ENCODE results near the gene NBEA. TPM values are rescaled to one million over a fixed set of nuclear protein-coding genes. Genes with fewer than 3 reads are reported as not detected.
A peak's percentile ranks its signal among the peaks of the same experiment; 100 is the strongest.

Gene NBEA
- total and polyA plus RNA-seq, 3 experiments from 2014 or later: 0.14 to 0.24 (median 0.20) TPM

- no peaks in the 10 kb centered on the region for H3K36me3 Mint-ChIP-seq
- no peak for DNase-seq
- H3K4me1 ChIP-seq (ENCODE audit: insufficient read depth, low read length): no peaks in the 10 kb centered on the region
- H3K4me3 Mint-ChIP-seq: no peak overlapping the region
- H3K27ac Mint-ChIP-seq: no peak overlapping the region
- H3K4me1 Mint-ChIP-seq: peaks cover 0 to 2% (median 0%) of the 10 kb centered on the region in 3 donors
- H3K9me3 Mint-ChIP-seq: peaks cover 0 to 21% (median 4%) of the 10 kb centered on the region in 5 donors
- H3K27me3 ChIP-seq (ENCODE audit: insufficient read depth, low read length, poor library complexity, severe bottlenecking): no peaks in the 10 kb centered on the region
- ChIA-PET POLR2A (no interaction called here), CTCF (no interaction called here)
- no peak overlapping the region for H3K4me3 ChIP-seq (ENCODE audit: low read length)
- no peaks in the 10 kb centered on the region for H3K9me3 ChIP-seq (ENCODE audit: low read length)
- H3K27me3 Mint-ChIP-seq: peaks cover 0 to 1% of the 10 kb centered on the region in 2 donors
- no peak overlapping the region for H3K27ac ChIP-seq (ENCODE audit: low read depth, low read length)
- H3K36me3 ChIP-seq (ENCODE audit: insufficient read depth, low read length): no peaks in the 10 kb centered on the region
These were observed 742.4 kb downstream of the NBEA start for GRCh38 chr13:35684432-35684831.

GRCh38 chr13:35687336-35687735, 745.3 kb downstream of the NBEA start:
- ChIA-PET CTCF (no interaction called here), POLR2A (no interaction called here)
- Mint-ChIP-seq H3K27ac (no peak overlapping the region), H3K36me3 (no peaks in the 10 kb centered on the region), H3K4me1 (peaks cover 0 to 2% (median 0%) of the 10 kb centered on the region in 3 donors), H3K4me3 (no peak overlapping the region), H3K9me3 (peaks cover 0 to 19% (median 4%) of the 10 kb centered on the region in 5 donors), H3K27me3 (peaks cover 0 to 1% of the 10 kb centered on the region in 2 donors)
- Histone ChIP-seq H3K4me3 (ENCODE audit: low read length) (no peak overlapping the region), H3K36me3 (ENCODE audit: insufficient read depth, low read length) (no peaks in the 10 kb centered on the region), H3K9me3 (ENCODE audit: low read length) (no peaks in the 10 kb centered on the region), H3K4me1 (ENCODE audit: insufficient read depth, low read length) (no peaks in the 10 kb centered on the region), H3K27me3 (ENCODE audit: insufficient read depth, low read length, poor library complexity, severe bottlenecking) (no peaks in the 10 kb centered on the region), H3K27ac (ENCODE audit: low read depth, low read length) (no peak overlapping the region)
- DNase-seq: no peak

GRCh38 chr13:35690581-35691207, 748.6 kb downstream of the NBEA start:
- POLR2A ChIA-PET: no interaction called here
- Mint-ChIP-seq H3K4me3 (no peak overlapping the region), H3K27me3 (peaks cover 0 to 1% of the 10 kb centered on the region in 2 donors), H3K36me3 (no peaks in the 10 kb centered on the region), H3K4me1 (no peaks in the 10 kb centered on the region), H3K9me3 (peaks cover 3 to 16% (median 5%) of the 10 kb centered on the region in 5 donors), H3K27ac (peak overlapping the region in 1 of 8 donors; percentile 1)
- Histone ChIP-seq H3K27me3 (ENCODE audit: insufficient read depth, low read length, poor library complexity, severe bottlenecking) (no peaks in the 10 kb centered on the region), H3K36me3 (ENCODE audit: insufficient read depth, low read length) (no peaks in the 10 kb centered on the region), H3K9me3 (ENCODE audit: low read length) (no peaks in the 10 kb centered on the region), H3K27ac (ENCODE audit: low read depth, low read length) (no peak overlapping the region), H3K4me3 (ENCODE audit: low read length) (no peak overlapping the region), H3K4me1 (ENCODE audit: insufficient read depth, low read length) (no peaks in the 10 kb centered on the region)
- no peak for DNase-seq
- CTCF ChIA-PET: no interaction called here

- Mint-ChIP-seq H3K4me3 (no peak overlapping the region), H3K27ac (no peak overlapping the region), H3K4me1 (no peaks in the 10 kb centered on the region), H3K27me3 (no peaks in the 10 kb centered on the region), H3K36me3 (no peaks in the 10 kb centered on the region), H3K9me3 (peaks cover 3 to 7% (median 4%) of the 10 kb centered on the region in 5 donors)
- Histone ChIP-seq H3K36me3 (ENCODE audit: insufficient read depth, low read length) (no peaks in the 10 kb centered on the region), H3K9me3 (ENCODE audit: low read length) (no peaks in the 10 kb centered on the region), H3K27me3 (ENCODE audit: insufficient read depth, low read length, poor library complexity, severe bottlenecking) (no peaks in the 10 kb centered on the region), H3K4me3 (ENCODE audit: low read length) (no peak overlapping the region), H3K4me1 (ENCODE audit: insufficient read depth, low read length) (no peaks in the 10 kb centered on the region), H3K27ac (ENCODE audit: low read depth, low read length) (no peak overlapping the region)
- no peak for DNase-seq
- ChIA-PET POLR2A (no interaction called here), CTCF (no interaction called here)
These were observed 751.2 kb downstream of the NBEA start for GRCh38 chr13:35693134-35693784.

- Mint-ChIP-seq H3K27ac (no peak overlapping the region), H3K4me3 (no peak overlapping the region), H3K4me1 (no peaks in the 10 kb centered on the region), H3K36me3 (no peaks in the 10 kb centered on the region), H3K27me3 (no peaks in the 10 kb centered on the region), H3K9me3 (peaks cover 2 to 7% (median 4%) of the 10 kb centered on the region in 5 donors)
- H3K4me3 ChIP-seq (ENCODE audit: low read length): no peak overlapping the region
- DNase-seq: no peak
- H3K27ac ChIP-seq (ENCODE audit: low read depth, low read length): no peak overlapping the region
- POLR2A ChIA-PET: no interaction called here
- H3K27me3 ChIP-seq (ENCODE audit: insufficient read depth, low read length, poor library complexity, severe bottlenecking): no peaks in the 10 kb centered on the region
- no peaks in the 10 kb centered on the region for H3K36me3 ChIP-seq (ENCODE audit: insufficient read depth, low read length)
- CTCF ChIA-PET: no interaction called here
- H3K9me3 ChIP-seq (ENCODE audit: low read length): no peaks in the 10 kb centered on the region
- H3K4me1 ChIP-seq (ENCODE audit: insufficient read depth, low read length): no peaks in the 10 kb centered on the region
These were observed 752.0 kb downstream of the NBEA start for GRCh38 chr13:35694031-35694430.

GRCh38 chr13:35694549-35695447, 752.7 kb downstream of the NBEA start:
- CTCF ChIA-PET: no interaction called here

GRCh38 chr13:35695448-35695770, 753.3 kb downstream of the NBEA start:
- no peak overlapping the region for H3K27ac ChIP-seq (ENCODE audit: low read depth, low read length)
- ChIA-PET CTCF (no interaction called here), POLR2A (no interaction called here)
- peaks cover 0 to 7% (median 4%) of the 10 kb centered on the region in 5 donors for H3K9me3 Mint-ChIP-seq
- H3K36me3 Mint-ChIP-seq: no peaks in the 10 kb centered on the region
- H3K4me3 Mint-ChIP-seq: no peak overlapping the region
- no peaks in the 10 kb centered on the region for H3K27me3 ChIP-seq (ENCODE audit: insufficient read depth, low read length, poor library complexity, severe bottlenecking)
- no peak overlapping the region for H3K27ac Mint-ChIP-seq
- no peaks in the 10 kb centered on the region for H3K4me1 Mint-ChIP-seq
- no peaks in the 10 kb centered on the region for H3K36me3 ChIP-seq (ENCODE audit: insufficient read depth, low read length)
- H3K27me3 Mint-ChIP-seq: no peaks in the 10 kb centered on the region
- no peak overlapping the region for H3K4me3 ChIP-seq (ENCODE audit: low read length)
- no peaks in the 10 kb centered on the region for H3K4me1 ChIP-seq (ENCODE audit: insufficient read depth, low read length)
- H3K9me3 ChIP-seq (ENCODE audit: low read length): no peaks in the 10 kb centered on the region
- no peak for DNase-seq

More at GRCh38 chr13:35694549-35695447, 752.7 kb downstream of the NBEA start:
- H3K27ac ChIP-seq (ENCODE audit: low read depth, low read length): no peak overlapping the region
- POLR2A ChIA-PET: no interaction called here
- Mint-ChIP-seq H3K4me3 (no peak overlapping the region), H3K4me1 (no peaks in the 10 kb centered on the region), H3K27ac (no peak overlapping the region), H3K9me3 (peaks cover 0 to 7% (median 4%) of the 10 kb centered on the region in 5 donors), H3K27me3 (no peaks in the 10 kb centered on the region), H3K36me3 (no peaks in the 10 kb centered on the region)
- H3K4me3 ChIP-seq (ENCODE audit: low read length): no peak overlapping the region
- H3K36me3 ChIP-seq (ENCODE audit: insufficient read depth, low read length): no peaks in the 10 kb centered on the region
- no peak for DNase-seq
- H3K4me1 ChIP-seq (ENCODE audit: insufficient read depth, low read length): no peaks in the 10 kb centered on the region
- H3K27me3 ChIP-seq (ENCODE audit: insufficient read depth, low read length, poor library complexity, severe bottlenecking): no peaks in the 10 kb centered on the region
- H3K9me3 ChIP-seq (ENCODE audit: low read length): no peaks in the 10 kb centered on the region

- no peak overlapping the region for H3K27ac Mint-ChIP-seq
- Histone ChIP-seq H3K4me3 (ENCODE audit: low read length) (no peak overlapping the region), H3K27me3 (ENCODE audit: insufficient read depth, low read length, poor library complexity, severe bottlenecking) (no peaks in the 10 kb centered on the region), H3K4me1 (ENCODE audit: insufficient read depth, low read length) (no peaks in the 10 kb centered on the region), H3K9me3 (ENCODE audit: low read length) (no peaks in the 10 kb centered on the region), H3K36me3 (ENCODE audit: insufficient read depth, low read length) (no peaks in the 10 kb centered on the region), H3K27ac (ENCODE audit: low read depth, low read length) (no peak overlapping the region)
- H3K9me3 Mint-ChIP-seq: peaks cover 0 to 8% (median 5%) of the 10 kb centered on the region in 5 donors
- no peaks in the 10 kb centered on the region for H3K27me3 Mint-ChIP-seq
- no peak for DNase-seq
- H3K4me1 Mint-ChIP-seq: no peaks in the 10 kb centered on the region
- POLR2A ChIA-PET: no interaction called here
- H3K4me3 Mint-ChIP-seq: no peak overlapping the region
- H3K36me3 Mint-ChIP-seq: no peaks in the 10 kb centered on the region
- CTCF ChIA-PET: no interaction called here
These were observed 755.2 kb downstream of the NBEA start for GRCh38 chr13:35697186-35697730.

All from CD8-positive, alpha-beta memory T cell (primary cell).